Retina (tissue), 1 donor: ENCODE results near the gene RNF152.

Source experiments
- DNase-seq: peaks from one replicate; pipeline ENCODE4 v3.0.0-alpha.2; 2016

Gene RNF152

DNA sequence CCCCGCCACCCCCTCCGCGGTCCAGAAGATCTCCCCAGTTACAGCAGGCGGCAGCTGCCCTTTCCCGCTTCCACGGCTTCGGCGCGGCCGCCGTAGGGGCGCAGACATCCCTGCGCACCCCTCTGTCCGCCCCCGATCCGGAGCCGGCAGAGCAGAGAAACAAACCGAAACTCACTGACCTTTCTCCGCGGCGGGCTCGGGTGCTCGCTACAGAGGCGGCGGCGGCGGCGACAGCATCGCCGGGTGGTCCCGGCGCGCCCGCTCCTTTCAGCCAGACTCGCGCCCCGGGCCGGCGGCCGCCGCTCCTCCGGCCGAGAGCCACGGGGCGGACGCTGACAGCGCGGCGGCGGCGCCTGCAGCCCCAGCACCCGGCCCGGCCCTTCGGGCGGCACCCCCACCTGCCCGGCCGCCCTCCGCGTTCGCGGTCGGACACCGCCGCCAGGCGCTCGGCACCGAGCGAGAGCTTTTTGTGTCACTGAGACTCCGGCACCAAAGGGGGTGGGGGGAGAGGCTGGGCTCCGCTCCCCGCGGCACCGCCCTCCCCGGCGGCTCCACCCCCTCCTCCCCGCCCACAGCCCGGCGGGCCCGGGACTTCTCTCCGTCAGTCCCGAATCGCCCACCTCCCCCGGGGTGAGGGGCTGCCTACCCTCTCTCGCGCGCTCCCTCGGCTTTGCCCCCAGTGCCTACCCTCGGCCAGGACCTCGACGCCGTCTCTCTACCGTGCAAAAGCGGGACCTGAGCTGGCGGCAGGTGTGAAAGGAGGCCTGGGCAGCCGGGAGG is 1.4 kb upstream of the RNF152 start:
- DNase-seq = peak; percentile 70

DNA sequence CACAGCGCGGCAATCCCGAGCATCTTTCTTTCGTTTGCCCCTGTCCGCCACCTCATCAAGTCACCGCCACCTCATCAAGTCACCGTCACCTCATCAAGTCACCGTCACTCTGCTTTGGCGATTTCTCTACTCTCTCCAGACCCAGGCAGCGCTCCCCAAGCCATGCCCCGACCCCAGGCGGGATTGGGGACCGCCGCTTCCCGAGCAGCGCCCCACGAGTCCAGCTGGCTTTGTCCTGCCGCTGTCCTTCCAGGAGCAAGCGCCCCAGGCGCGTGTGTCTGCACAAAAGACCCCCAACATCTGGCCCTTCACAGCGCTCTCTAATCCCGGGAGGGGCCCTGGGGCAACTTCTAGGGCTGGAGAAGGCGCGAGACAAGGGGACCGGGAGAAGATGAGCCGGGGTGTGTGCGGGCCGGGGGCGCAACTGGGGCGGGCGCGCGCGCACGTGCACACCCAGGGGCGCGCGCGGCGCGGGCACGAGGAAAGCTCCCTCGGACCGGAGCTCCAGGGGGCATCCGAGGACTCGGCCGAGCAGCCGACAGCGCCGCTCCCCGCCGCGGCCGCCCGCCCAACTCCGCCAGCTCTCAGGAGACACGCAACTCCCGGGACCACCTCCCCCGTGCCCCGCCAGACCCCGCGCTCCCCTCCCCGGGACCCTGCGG is 633 bp upstream of the RNF152 start:
- DNase-seq = peak; percentile 89

- DNase-seq = peak; percentile 39
Observed at GRCh38 chr18:61891894-61892293, 913 bp downstream of the RNF152 start.

DNA sequence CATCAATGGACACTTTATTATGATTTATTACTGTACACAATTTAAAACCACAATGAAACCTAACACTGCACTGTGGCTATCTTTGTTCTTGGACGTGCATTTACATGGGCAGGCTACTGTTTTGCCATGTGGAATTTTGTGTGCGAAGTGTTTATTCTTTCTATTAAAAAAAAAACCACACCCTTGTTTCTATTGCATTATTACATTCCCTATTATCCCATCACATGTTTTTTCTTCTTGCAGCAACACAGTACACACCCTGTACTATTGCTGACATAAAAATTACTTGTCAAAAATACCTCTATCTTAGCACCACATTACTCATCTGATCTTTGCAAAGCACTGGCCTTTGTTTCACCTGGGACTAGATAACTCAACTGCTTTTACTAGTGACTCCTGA is 1.5 kb downstream of the RNF152 start:
- DNase-seq = no peak

- no peak for DNase-seq
Observed at GRCh38 chr18:61890344-61890743, 2.5 kb downstream of the RNF152 start.

DNA sequence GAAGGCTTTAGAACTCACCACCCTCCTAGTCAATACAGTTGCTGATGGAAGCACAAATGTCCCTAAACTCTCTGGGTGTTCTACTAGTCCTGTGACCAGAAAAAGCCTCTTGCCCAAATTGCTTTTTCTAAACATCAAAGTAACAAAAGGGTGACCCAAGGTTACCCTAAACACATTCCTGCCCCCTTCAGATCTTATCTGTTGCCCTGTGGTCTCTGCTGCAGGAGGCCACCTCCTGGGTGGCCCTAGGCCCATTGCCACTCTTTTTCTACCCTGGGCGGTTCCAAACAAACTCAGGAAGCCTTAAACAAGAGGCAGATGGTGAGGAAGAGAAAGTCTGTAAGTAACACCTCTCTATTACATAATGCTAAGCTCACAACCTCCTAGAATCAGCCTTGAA is 3.3 kb downstream of the RNF152 start:
- DNase-seq = no peak

GRCh38 chr18:61888622-61889021 is 4.2 kb downstream of the RNF152 start:
- DNase-seq = no peak

GRCh38 chr18:61887838-61888237 is 5.0 kb downstream of the RNF152 start:
- no peak for DNase-seq

DNA sequence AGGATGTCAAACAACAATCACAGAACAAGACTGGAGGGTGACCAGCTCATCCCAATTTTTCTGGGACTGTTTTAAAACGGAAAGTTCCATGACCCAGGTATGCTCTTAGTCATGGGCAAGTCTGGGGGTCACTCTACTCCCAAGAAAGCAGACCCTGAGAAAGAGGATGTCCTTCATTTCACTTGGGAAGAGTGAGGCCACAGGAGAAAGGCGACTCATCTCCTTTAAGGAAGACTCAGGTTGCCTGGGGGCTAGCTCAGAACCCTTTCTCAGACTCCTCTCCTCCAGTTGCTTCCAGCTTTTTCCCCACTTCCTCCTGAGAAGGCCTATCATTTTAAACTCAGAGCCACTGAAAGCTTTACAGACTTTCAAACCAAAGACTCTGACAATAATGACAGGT is 9.3 kb downstream of the RNF152 start:
- DNase-seq = no peak

DNA sequence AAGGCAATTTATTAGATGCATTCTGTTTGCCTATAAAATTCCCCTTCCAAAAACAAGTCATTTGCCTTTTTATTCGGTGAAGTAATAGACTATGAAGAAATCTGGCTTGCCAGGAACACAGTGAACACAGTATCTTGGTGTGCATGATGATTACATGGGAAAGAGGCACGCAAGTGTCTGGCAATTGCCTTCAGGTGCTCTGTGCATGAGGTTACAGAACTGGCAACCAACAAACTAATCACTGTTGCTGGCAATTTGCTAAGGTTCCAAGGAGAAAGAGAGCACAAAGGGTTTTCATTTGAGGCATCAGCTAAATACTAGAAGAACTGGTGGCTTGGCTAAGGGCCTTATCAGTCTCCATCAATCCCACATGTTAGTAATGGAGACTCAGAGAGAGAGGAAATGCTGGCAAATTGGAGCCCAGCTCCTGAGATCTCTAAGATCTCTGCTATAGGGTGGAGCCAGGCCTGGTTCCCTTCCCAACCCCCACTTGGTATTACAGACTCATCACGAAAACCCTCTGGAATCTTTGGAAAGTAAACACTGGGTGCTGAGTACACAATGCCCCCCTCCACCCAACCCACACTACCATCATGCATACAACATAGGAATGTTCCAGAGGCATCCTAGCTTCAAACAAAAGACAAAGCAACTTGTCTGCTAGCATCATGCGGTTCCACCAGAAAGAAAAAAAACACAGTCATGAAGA is 10.4 kb downstream of the RNF152 start:
- DNase-seq = no peak

DNA sequence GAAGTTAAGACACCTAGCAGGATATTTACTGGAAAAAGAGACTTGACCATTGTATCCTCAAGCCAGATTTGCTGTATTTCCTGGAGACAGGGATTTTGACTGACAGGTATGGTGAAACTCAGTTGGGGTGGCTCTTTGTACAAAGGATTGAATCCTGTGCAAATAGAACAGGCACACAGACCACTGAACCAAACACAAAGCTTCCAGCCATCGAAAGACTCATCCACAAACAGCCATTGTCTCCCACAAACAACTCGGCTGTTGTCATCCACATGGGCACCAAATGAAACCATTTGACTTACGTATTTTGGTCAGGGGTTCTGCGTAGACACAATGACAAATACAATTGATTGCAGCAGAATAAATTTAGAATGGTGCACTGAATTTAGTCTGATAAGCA is 15.9 kb downstream of the RNF152 start:
- DNase-seq = no peak

DNA sequence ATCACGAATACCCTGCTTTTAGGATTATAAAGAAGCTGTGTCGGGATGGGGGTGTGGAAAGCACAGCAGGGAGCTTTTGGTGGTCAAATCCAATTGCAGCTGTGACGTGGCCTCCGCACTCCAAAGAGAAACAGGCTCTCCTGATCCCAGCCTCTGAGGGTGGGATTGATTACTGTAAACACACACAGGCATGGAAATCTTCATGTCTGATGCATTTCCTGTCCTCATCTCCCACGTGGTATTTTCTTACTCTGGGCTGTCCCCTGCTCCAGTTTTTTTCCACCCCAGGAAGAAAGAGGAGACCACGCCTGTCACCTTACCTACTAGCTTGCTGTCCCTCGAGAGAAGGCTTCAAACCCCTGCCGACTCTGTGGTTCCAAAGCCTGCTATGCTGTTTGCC is 22.7 kb downstream of the RNF152 start:
- no peak for DNase-seq

- no peak for DNase-seq
Observed at GRCh38 chr18:61869636-61870035, 23.2 kb downstream of the RNF152 start.

DNA sequence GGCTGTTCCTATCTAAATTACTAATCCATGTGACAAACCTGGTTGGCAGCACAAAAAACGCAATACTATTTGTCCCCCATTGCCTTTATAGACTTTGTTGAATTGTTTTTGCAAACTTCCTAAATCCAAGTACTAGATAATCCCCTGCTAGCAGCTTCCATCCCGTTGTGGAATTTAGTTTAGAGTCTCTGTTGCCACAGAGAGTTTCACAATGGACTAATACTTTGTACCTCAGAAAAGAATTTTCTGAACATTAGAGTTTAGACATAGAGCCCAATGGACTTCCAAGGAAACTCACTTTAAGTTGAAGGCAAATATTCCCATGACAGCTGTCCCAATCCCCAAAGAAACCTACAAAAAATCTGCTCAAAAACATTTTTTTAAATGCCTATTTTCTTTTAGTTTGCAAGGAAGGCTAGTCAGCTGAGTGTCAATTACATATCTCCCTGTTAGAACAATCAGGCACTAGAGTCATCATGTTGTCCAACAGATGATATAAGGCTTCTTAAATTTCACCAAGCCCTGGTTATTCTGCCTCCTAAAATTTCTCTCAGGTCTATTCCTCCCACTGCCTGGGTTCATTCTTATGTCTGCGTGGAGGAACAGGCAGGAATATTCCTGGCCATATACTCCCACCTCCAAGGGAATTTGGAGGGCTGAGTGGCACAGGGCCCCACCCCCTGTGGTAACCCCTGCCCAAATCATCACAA is 27.2 kb downstream of the RNF152 start:
- DNase-seq = no peak

DNA sequence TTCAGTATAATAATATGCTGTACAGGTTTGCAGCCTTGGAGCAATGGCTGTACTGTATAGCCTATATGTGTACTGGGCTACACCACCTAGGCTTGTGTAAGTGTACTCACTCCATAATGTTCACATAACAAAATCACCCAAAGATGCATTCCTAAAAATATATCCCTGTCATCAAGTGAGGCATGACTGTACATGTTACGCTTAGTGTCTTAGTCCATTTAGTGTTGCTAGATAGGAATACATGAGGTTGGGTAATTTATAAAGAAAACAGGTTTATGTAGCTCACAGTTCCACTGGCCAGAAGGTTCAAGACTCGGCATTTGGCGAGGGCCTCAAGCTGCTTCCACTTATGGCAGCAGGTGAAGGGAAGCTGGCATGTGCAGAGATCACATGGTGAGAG is 31.4 kb downstream of the RNF152 start:
- DNase-seq = no peak

DNA sequence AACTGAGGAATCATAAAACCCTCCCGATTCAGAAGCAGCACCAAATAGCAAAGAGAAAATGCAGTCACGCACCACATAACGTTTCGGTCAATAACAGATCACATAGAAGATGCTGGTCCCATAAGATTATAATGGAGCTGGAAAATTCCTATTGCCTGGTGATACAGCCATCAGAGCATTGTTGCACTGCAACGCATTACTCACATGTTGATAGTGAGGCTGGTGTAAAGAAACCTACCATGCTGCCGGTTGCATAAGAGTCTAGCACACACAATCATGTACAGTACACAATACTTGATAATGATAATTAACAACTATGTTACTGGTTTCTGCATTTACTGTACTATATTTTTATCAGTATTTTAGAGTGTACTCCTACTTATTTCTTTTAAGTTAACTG is 32.5 kb downstream of the RNF152 start:
- DNase-seq = no peak

DNA sequence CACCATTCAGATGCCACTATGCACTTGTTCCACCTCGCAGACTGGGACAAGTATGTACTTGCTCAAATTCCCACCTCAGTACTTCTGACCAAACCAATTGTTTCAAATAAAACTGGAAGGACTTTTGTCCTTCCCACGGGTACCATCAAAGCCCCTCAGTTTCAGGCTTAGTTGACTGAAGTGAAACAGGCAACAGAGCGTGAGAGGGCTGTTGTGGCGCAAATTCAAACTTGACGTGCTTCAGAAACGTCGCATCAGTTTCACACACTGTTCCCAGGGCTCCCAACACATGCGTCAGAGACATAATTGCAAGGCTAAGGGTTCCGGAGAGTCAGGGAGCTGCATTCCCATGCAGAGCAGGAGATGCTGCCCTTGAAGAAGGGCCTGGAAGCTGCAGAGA is 33.7 kb downstream of the RNF152 start:
- no peak for DNase-seq

GRCh38 chr18:61856678-61857077 is 36.1 kb downstream of the RNF152 start:
- DNase-seq = no peak

- no peak for DNase-seq
Observed at GRCh38 chr18:61855449-61856378, 37.1 kb downstream of the RNF152 start.

DNA sequence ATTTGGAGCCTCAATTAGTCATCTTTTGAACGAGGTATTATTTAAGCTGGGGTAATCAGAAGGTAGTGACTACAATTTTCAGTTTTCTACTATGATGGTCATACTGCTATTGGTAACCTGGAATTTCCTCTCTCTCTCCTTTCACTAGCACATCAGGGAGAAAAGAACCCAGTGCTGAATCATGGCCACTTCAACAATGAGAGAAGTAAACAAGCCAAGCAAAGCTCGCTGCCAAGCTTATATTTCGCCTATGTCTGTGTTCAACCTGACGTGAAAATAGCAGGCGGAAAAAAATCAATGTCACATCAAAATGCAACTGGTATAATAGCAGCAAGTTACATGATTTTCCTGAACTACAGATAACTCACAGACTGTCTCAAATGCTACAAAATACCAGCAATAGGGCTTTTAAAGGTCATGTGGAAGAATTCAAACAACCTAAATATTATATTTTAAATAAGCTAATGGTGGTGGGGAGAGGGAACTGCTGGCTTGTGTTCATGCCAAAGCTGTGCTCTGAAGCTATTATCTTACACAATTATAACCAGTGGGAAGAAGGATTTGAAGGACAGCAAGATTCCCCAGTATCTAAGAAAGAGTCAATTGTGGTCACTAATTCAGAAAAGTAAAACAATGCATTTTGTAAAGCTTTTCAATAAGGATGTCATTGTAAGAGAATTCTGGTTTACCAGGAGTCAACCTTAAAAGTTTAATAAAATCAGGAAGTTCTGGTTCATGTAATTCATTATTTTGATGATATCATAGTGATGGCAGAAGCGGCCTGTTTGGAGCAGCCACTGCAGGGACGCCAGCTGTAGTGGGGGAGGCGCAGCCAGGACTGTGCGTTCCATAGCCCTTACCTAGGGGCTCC is 38.0 kb downstream of the RNF152 start:
- no peak for DNase-seq

DNA sequence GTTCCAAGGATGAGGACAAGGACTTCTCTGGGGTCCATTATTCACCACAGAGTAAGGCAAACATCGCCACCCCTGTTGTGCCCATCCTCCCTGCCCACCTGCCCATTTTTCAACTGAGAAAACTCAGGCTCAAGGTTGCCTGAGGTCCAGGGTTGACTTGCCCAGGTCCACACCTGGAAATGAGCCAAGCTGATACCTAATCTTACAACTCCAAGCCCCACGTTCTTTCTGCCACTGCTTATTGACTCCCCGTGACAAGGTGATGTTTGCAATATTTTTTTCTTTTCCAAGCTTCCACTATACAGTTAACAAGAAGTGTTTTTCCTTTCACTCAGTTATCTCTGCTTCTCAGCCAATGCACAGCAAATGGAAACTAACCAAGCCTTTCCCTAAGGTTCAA is 39.0 kb downstream of the RNF152 start:
- no peak for DNase-seq
